OCI-LY1 (cell line): ENCODE data around the gene TNIP2.
A peak's percentile ranks its signal among the peaks of the same experiment; 100 is the strongest.

Experiments used
- H2AFZ ChIP-seq: fragments of 200-600 bp; sonication (generic), shearing (Covaris generic); 2 replicates; pipeline ENCODE4 v1.6.0; 2014; ENCODE audit warnings: antibody characterized with exemption, mild to moderate bottlenecking, low read length
- H3F3A ChIP-seq: fragments of 200-600 bp; sonication (generic), shearing (Covaris generic); 2 replicates; pipeline ENCODE4 v1.6.0; 2014; ENCODE audit warnings: mild to moderate bottlenecking, antibody characterized with exemption, low read length, moderate library complexity; ENCODE audit not compliant: insufficient read depth
- H3K27ac ChIP-seq: fragments of 200-600 bp; sonication (generic); 2 replicates; pipeline ENCODE4 v1.5.1; 2014; ENCODE audit warnings: low read length, mixed run types, mild to moderate bottlenecking, low read depth; ENCODE audit not compliant: poor library complexity, severe bottlenecking
- H3K27me3 ChIP-seq: fragments of 200-600 bp; sonication (generic); 2 replicates; pipeline ENCODE4 v1.6.0; 2014; ENCODE audit warnings: antibody characterized with exemption, mild to moderate bottlenecking, low read length, moderate library complexity; ENCODE audit not compliant: insufficient read depth
- H3K36me3 ChIP-seq: fragments of 200-600 bp; sonication (generic); 2 replicates; pipeline ENCODE4 v1.6.1; 2014; ENCODE audit warnings: mild to moderate bottlenecking, antibody characterized with exemption, low read length, moderate library complexity, mixed read lengths; ENCODE audit not compliant: insufficient read depth
- H3K4me1 ChIP-seq: fragments of 200-600 bp; sonication (generic); 2 replicates; pipeline ENCODE4 v1.5.1; 2014; ENCODE audit warnings: mild to moderate bottlenecking, low read length, moderate library complexity; ENCODE audit not compliant: insufficient read depth, severe bottlenecking
- H3K4me2 ChIP-seq: fragments of 200-600 bp; sonication (generic), shearing (Covaris generic); 2 replicates; pipeline ENCODE4 v1.6.1; 2014; ENCODE audit warnings: low read length
- H3K4me3 ChIP-seq: fragments of 200-600 bp; sonication (generic); 2 replicates; pipeline ENCODE4 v1.5.1; 2014; ENCODE audit warnings: low read length, low read depth, mild to moderate bottlenecking, mixed read lengths; ENCODE audit not compliant: poor library complexity, severe bottlenecking
- H3K79me2 ChIP-seq: fragments of 200-600 bp; shearing (Covaris generic); 2 replicates; pipeline ENCODE4 v1.6.1; 2016; ENCODE audit warnings: mixed run types, low read length, mixed read lengths; ENCODE audit not compliant: insufficient read depth
- H3K9ac ChIP-seq: fragments of 200-600 bp; sonication (generic), shearing (Covaris generic); 2 replicates; pipeline ENCODE4 v1.6.1; 2014; ENCODE audit warnings: mild to moderate bottlenecking, low read length, mixed read lengths
- H3K9me2 ChIP-seq: fragments of 200-600 bp; sonication (generic), shearing (Covaris generic); 2 replicates; pipeline ENCODE4 v1.6.1; 2014; ENCODE audit warnings: low read depth, mild to moderate bottlenecking, low read length, mixed read lengths
- H3K9me3 ChIP-seq: fragments of 200-600 bp; shearing (Covaris generic); 2 replicates; pipeline ENCODE4 v1.6.1; 2014; ENCODE audit warnings: low read length, mixed read lengths
- H4K20me1 ChIP-seq: fragments of 200-600 bp; sonication (generic), shearing (Covaris generic); 2 replicates; pipeline ENCODE4 v1.6.0; 2016; ENCODE audit warnings: mild to moderate bottlenecking, low read length; ENCODE audit not compliant: insufficient read depth
- CTCF ChIP-seq: fragments of 200-600 bp; sonication (generic), shearing (Covaris generic); IDR thresholded peaks from 2 replicates; pipeline ENCODE4 v1.5.1; 2017; ENCODE audit warnings: mild to moderate bottlenecking, antibody characterized with exemption, low read length, moderate library complexity, mixed read lengths
- EZH2 ChIP-seq: fragments of 200-600 bp; sonication (generic), shearing (Covaris generic); IDR thresholded peaks from 2 replicates; pipeline ENCODE4 v1.8.0; 2017; ENCODE audit warnings: borderline replicate concordance, mixed run types, mild to moderate bottlenecking, antibody characterized with exemption, low read length, moderate library complexity, mixed read lengths

Gene TNIP2

GRCh38 chr4:2750719-2751605 is 5.2 kb downstream of the TNIP2 start:
- H2AFZ ChIP-seq: no peak overlapping the region
- no peak overlapping the region for H3K9ac ChIP-seq
- no peak overlapping the region for H3K27ac ChIP-seq
- H3K27me3 ChIP-seq: no peaks in the 10 kb centered on the region
- peaks cover 36% of the 10 kb centered on the region for H3K4me1 ChIP-seq
- H3K4me3 ChIP-seq: no peak overlapping the region
- H3K79me2 ChIP-seq: 0 out of 2 replicates have a peak, but pooled peaks cover 6% of the 10 kb centered on the region
- peaks cover 10% of the 10 kb centered on the region; the same call in 1 of the 2 replicates for H3K36me3 ChIP-seq
- no peak for TF ChIP-seq CTCF
- no peak for TF ChIP-seq EZH2
- no peak overlapping the region for H3K4me2 ChIP-seq
- no peaks in the 10 kb centered on the region for H3K9me2 ChIP-seq
- no peaks in the 10 kb centered on the region for H4K20me1 ChIP-seq
- H3F3A ChIP-seq: no peaks in the 10 kb centered on the region
- H3K9me3 ChIP-seq: no peaks in the 10 kb centered on the region

GRCh38 chr4:2746891-2747695 is 9.0 kb downstream of the TNIP2 start:
- Histone ChIP-seq H3K4me3 (peak overlapping the region; percentile 11), H3K79me2 (no peaks in the 10 kb centered on the region), H3K27ac (peak overlapping the region; percentile 85), H3K9me2 (no peaks in the 10 kb centered on the region), H3K36me3 (peaks cover 38% of the 10 kb centered on the region; the same call in 1 of the 2 replicates), H3F3A (no peaks in the 10 kb centered on the region), H3K9me3 (no peaks in the 10 kb centered on the region), H4K20me1 (no peaks in the 10 kb centered on the region), H2AFZ (no peak overlapping the region), H3K27me3 (no peaks in the 10 kb centered on the region), H3K9ac (peak overlapping the region; percentile 20; the same call in 1 of the 2 replicates), H3K4me1 (peaks cover 34% of the 10 kb centered on the region), H3K4me2 (peak overlapping the region; percentile 49)
- TF ChIP-seq EZH2: no peak
- no peak for TF ChIP-seq CTCF

- Histone ChIP-seq H3K4me1 (peaks cover 34% of the 10 kb centered on the region), H3K79me2 (no peaks in the 10 kb centered on the region), H3K4me2 (peak overlapping the region; percentile 49), H3K9ac (peak overlapping the region; percentile 40; the same call in 1 of the 2 replicates), H3K27ac (peak overlapping the region; percentile 85), H3K9me3 (no peaks in the 10 kb centered on the region), H2AFZ (no peak overlapping the region), H3K36me3 (peaks cover 41% of the 10 kb centered on the region), H3K4me3 (no peak overlapping the region), H3F3A (no peaks in the 10 kb centered on the region), H4K20me1 (no peaks in the 10 kb centered on the region), H3K9me2 (no peaks in the 10 kb centered on the region), H3K27me3 (no peaks in the 10 kb centered on the region)
- TF ChIP-seq CTCF: no peak
- no peak for TF ChIP-seq EZH2
Measured at GRCh38 chr4:2745981-2746806, 9.9 kb downstream of the TNIP2 start.
